Peyer's patch (tissue), 4 donors: ENCODE measurements around the gene HSD17B7. TPM values are rescaled to one million over a fixed set of nuclear protein-coding genes. Genes with fewer than 3 reads are reported as not detected.

Experiments
- DNase-seq, 3 donors: peaks; one replicate each; pipeline ENCODE4 v3.0.0-alpha.2; 2017 to 2019
- H3K27ac ChIP-seq, 4 donors: fragments of 200-600 bp; sonication (generic); one replicate each; pipeline ENCODE4 v1.5.1; 2016 to 2019
- H3K27me3 ChIP-seq, 2 donors: fragments of 200-600 bp; sonication (generic); one replicate each; pipeline ENCODE4 v1.5.1; 2019
- H3K36me3 ChIP-seq, 3 donors: fragments of 200-600 bp; sonication (generic); one replicate each; pipeline ENCODE4 v1.5.1; 2016 to 2019
- H3K4me1 ChIP-seq, 4 donors: fragments of 200-600 bp; sonication (generic); one replicate each; pipeline ENCODE4 v1.5.1; 2016 to 2019
- H3K4me3 ChIP-seq, 4 donors: fragments of 200-600 bp; sonication (generic); 1 replicate in 3 of 4; 2 replicates in 1 of 4; pipeline ENCODE4 v1.5.1; 2016 to 2019; ENCODE audit warnings: mild to moderate bottlenecking in 1 of 4
- H3K9me3 ChIP-seq, 4 donors: fragments of 200-600 bp; sonication (generic); one replicate each; pipeline ENCODE4 v1.5.1; 2016 to 2019; ENCODE audit warnings: mild to moderate bottlenecking in 1 of 4
- CTCF ChIP-seq, 6 experiments: fragments of 450-650 bp in 4 of 6; fragments of 200-600 bp in 2 of 6; sonication (generic) in 1 of 6; IDR thresholded peaks; one replicate each; pipeline ENCODE4 v1.5.1; 2017 to 2019; ENCODE audit warnings: antibody characterized with exemption in 6 of 6, mild to moderate bottlenecking in 3 of 6, moderate library complexity in 1 of 6
- POLR2A ChIP-seq, 2 donors: fragments of 450-650 bp; IDR thresholded peaks; one replicate each; pipeline ENCODE4 v1.5.1; 2017; ENCODE audit warnings: antibody characterized with exemption in 2 of 2, mild to moderate bottlenecking in 2 of 2, moderate library complexity in 2 of 2
- total RNA-seq, 4 donors: library from RNA; depleted of rRNA; stranded (reverse); fragments of >200 nt; gene quantifications; one replicate each; pipeline ENCODE4 v1.1.0, GENCODE V29; 2016

The HSD17B7 gene
- total RNA-seq, 4 donors from 2014 or later = 24.0 to 56.9 (median 36.0) TPM

- no peaks in the 10 kb centered on the region for H3K4me1 ChIP-seq
- H3K36me3 ChIP-seq = peaks cover 0 to 9% (median 0%) of the 10 kb centered on the region in 3 donors
- TF ChIP-seq POLR2A (IDR thresholded peaks at IDR 0.05) = no peak
- no peak for TF ChIP-seq CTCF (IDR thresholded peaks at IDR 0.05)
- H3K27me3 ChIP-seq = no peaks in the 10 kb centered on the region
- H3K4me3 ChIP-seq = no peak overlapping the region
- no peak overlapping the region for H3K27ac ChIP-seq
- no peak for DNase-seq
- H3K9me3 ChIP-seq = no peaks in the 10 kb centered on the region
These were observed 36.4 kb upstream of the HSD17B7 start for GRCh38 chr1:162753998-162754585.

GRCh38 chr1:162755306-162755705 is 35.2 kb upstream of the HSD17B7 start:
- H3K4me1 ChIP-seq = no peaks in the 10 kb centered on the region
- no peak overlapping the region for H3K27ac ChIP-seq
- no peaks in the 10 kb centered on the region for H3K9me3 ChIP-seq
- H3K36me3 ChIP-seq = peaks cover 0 to 9% (median 0%) of the 10 kb centered on the region in 3 donors
- H3K27me3 ChIP-seq = no peaks in the 10 kb centered on the region
- H3K4me3 ChIP-seq = no peak overlapping the region
- DNase-seq = no peak
- TF ChIP-seq CTCF (IDR thresholded peaks at IDR 0.05) = no peak
- no peak for TF ChIP-seq POLR2A (IDR thresholded peaks at IDR 0.05)

GRCh38 chr1:162756523-162756922 is 34.0 kb upstream of the HSD17B7 start:
- TF ChIP-seq POLR2A (IDR thresholded peaks at IDR 0.05) = no peak
- TF ChIP-seq CTCF (IDR thresholded peaks at IDR 0.05) = no peak
- Histone ChIP-seq H3K36me3 (peaks cover 0 to 14% (median 0%) of the 10 kb centered on the region in 3 donors), H3K27me3 (no peaks in the 10 kb centered on the region), H3K4me1 (no peaks in the 10 kb centered on the region), H3K9me3 (no peaks in the 10 kb centered on the region), H3K27ac (no peak overlapping the region), H3K4me3 (no peak overlapping the region)
- DNase-seq = no peak

- Histone ChIP-seq H3K4me3 (no peak overlapping the region), H3K27me3 (no peaks in the 10 kb centered on the region), H3K27ac (no peak overlapping the region), H3K9me3 (no peaks in the 10 kb centered on the region), H3K4me1 (no peaks in the 10 kb centered on the region), H3K36me3 (peaks cover 0 to 14% (median 0%) of the 10 kb centered on the region in 3 donors)
- DNase-seq = no peak
- no peak for TF ChIP-seq CTCF (IDR thresholded peaks at IDR 0.05)
- no peak for TF ChIP-seq POLR2A (IDR thresholded peaks at IDR 0.05)
These were observed 33.0 kb upstream of the HSD17B7 start for GRCh38 chr1:162757476-162757875.

GRCh38 chr1:162765788-162766187 is 24.7 kb upstream of the HSD17B7 start:
- TF ChIP-seq CTCF (IDR thresholded peaks at IDR 0.05) = no peak
- Histone ChIP-seq H3K9me3 (no peaks in the 10 kb centered on the region), H3K4me1 (no peaks in the 10 kb centered on the region), H3K36me3 (peaks cover 0 to 11% (median 0%) of the 10 kb centered on the region in 3 donors), H3K4me3 (no peak overlapping the region), H3K27me3 (no peaks in the 10 kb centered on the region), H3K27ac (no peak overlapping the region)
- DNase-seq = no peak
